AG09319 (cell line): Measurements from ENCODE around the gene CEP63.

Source experiments
- DNase-seq: peaks from one replicate; pipeline ENCODE4 v3.0.0-alpha.2; 2010; ENCODE audit warnings: low read depth; ENCODE audit errors: extremely low read depth
- TF ChIP-seq, protein P1 (sequence below): IDR thresholded peaks from 2 replicates; pipeline ENCODE4 v1.5.1; 2011; ENCODE audit warnings: low read depth, mild to moderate bottlenecking, inconsistent platforms, low read length, moderate library complexity

CEP63 gene

DNA sequence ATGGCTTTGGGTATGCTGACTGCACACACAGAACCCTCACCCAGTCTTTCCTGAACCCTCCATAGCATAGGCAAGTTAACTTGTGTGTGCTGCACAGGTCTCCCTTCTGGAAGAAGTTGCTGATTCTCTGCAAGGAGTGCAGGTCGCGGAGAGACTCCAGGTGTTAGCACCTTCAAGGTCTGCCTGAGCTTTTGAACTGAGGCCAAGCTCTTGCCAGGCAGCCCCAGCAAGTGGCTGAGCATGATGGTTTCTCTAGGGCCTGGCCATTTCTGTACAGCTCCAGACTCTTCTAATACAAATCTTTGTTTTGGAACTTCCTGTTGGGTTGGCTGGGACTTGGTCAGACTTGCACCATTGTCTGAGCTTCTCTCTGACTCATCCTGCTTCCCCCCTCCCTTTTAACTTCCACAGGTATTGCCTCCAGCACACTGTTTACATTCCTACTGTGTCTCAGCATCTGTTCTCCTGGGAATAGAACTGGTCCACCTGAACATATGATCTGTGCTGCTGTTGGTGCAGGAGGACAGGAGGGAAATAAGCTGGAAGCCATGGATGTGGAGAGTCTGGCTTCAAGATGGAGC, 111.6 kb downstream of the CEP63 start:
- DNase-seq = no peak
- TF ChIP-seq, protein P1, sequence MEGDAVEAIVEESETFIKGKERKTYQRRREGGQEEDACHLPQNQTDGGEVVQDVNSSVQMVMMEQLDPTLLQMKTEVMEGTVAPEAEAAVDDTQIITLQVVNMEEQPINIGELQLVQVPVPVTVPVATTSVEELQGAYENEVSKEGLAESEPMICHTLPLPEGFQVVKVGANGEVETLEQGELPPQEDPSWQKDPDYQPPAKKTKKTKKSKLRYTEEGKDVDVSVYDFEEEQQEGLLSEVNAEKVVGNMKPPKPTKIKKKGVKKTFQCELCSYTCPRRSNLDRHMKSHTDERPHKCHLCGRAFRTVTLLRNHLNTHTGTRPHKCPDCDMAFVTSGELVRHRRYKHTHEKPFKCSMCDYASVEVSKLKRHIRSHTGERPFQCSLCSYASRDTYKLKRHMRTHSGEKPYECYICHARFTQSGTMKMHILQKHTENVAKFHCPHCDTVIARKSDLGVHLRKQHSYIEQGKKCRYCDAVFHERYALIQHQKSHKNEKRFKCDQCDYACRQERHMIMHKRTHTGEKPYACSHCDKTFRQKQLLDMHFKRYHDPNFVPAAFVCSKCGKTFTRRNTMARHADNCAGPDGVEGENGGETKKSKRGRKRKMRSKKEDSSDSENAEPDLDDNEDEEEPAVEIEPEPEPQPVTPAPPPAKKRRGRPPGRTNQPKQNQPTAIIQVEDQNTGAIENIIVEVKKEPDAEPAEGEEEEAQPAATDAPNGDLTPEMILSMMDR = no peak

DNA sequence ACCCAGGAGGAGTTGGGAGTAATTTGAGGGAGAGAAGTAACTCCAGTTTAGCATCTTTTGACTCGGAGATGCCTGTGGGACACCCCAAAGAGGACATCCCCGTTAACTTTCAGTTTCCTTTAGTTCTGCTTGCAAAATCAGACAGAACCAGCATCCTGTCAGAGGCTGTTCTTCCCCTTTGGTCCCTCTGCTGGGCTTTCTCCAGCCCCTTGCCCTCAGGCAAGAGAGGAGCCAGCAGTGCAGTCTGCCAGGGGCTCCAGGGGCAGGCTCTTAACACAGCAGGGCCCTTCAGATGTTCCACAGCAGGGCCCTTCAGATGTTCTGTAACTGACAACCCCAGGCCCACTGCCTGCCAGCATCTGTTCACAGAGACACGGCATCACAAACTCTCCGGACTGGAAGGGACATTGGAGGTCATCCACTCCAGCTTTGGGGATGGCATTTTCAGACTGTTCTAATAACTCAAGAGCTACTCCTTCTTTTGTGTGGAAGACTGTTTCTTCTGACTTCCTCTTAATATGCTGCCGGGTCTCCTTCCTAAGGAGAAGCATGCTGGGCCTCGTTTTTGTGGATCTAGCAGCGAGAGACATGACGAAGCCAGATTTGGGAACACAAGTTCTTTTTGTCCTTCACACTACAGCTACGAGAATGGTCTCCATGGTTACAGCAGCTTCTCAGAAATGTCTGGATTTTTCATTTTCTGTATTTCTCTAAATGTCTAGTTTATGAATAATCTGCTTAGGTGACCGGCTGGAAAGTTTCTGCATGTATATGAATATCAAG, 113.1 kb downstream of the CEP63 start:
- DNase-seq = no peak
- TF ChIP-seq, protein P1 = no peak

DNA sequence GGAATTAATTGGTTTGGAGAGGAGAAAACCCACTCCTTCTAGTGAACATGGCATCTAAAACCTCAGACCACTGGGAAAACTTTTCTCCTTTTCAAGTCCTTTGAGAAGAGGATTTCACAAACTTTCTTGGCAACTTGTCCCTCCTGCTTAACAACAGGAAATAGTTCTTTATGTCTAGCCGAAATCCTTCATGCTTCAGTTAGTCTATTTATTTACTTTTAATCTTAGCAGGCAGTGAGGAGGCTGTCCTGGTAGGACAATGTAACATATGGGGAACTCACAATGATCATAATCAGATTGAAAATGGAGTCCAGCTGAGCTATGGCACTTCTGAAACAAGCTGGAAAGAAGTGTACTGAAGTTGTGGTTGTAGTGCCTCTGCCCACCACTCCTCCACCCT, 114.3 kb downstream of the CEP63 start:
- TF ChIP-seq, protein P1 = no peak
- peak; percentile 78 for DNase-seq

DNA sequence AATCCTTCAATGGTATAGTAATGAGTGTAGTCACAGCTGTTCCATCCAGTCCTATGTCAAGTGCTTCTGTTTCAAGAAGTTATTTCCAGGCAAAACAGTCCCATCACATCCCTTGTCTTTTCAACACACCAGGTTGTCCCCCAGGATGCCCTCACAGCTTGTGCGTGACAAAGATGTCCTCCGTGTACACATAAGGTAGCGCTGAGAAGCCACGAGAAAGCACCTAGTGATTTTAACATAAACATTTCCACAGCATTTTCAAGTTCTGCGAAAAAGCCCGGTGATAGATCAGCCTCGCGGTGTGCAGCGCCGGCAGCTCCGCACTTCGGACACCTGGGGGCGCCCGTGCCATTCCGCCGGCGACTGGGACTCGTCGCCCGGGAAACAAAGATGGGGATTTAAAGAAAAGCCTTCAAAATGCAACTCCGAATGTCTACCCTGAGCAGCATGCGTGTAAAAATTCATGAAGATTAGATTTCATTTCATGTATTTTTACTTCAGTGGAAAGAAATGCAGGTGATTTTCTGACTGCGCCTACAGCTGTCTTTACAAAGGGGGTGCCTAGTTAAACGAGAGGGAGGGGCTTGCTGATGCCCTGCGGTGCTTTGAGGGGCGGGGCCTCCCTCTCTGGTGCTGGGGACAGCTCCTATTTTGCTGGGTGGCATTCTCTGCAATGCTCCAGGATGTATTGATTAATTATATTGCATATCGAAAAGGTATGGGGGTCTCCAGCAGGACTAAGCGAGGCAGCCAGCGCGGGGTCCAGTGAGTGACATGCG, 115.0 kb downstream of the CEP63 start:
- TF ChIP-seq, protein P1 = peak; percentile 100
- DNase-seq = peak; percentile 22

DNA sequence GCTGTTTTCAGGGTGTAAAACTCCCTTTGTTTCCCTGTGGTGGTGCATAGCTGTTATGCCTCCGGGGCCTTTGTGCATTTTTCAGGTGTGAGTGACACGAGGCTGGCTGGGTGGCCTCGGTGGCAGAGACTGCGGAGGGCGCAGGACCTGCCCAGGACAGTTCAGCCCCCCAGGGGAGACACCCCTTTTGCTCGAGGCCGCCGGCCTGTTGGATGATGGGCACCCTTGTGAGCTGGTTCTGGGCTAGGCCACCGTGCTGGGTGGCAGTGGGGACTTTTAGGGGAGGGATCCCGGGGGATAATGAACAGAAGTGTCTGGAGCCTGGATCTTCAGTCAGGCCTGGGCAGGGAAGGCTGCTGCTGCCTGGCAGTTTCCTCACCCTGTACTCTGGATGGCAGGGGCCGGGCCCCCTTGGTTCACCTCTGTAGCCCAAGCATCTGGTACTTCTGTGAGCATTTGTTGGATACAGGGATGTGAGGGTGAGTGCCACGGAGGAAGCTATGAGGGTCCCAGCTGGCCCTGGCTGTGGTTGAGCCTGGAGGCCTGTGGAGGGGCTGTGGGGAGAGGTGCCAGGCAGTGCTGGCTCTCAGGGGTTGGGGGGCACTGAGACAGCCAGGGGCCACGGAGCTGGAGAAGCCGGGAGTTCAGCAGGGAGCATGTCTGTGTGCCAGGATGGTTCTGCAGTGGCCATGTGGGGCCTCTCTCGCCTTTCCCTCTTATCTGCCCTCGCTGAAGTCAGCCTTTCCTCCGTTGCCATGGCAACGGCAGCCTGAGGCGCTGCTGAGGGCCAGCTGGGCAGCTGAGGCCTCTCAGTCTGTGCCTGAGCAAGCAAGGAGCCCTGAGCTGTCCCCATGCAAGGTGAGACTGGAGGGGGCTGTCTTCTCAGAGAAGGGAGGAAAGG, 115.9 kb downstream of the CEP63 start:
- TF ChIP-seq, protein P1 = no peak
- DNase-seq = no peak

DNA sequence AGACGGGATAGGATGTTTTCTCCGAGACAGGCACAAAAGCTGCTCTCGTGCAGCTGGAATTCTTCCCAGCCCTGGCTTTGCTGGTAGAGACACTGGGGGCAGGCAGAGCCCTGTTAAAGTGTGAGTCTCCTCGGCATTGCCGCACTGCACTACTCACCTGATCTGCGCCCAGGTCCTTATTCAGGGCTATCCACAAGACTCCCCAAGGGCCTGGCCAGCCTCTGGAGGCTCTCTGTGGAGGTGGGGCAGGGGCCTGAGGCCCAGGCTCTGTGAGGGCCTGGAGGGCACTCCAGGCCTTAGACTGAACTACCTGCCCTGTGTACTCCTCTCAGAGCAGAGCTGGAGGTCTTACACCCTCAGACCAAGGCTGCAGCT, 116.6 kb downstream of the CEP63 start:
- TF ChIP-seq, protein P1 = no peak
- no peak for DNase-seq
